BLaER1 (cell line): ENCODE data around the gene LCTL.

Source experiments
- H3K27ac ChIP-seq: shearing (Covaris generic); formaldehyde crosslinking; 2 replicates; pipeline ENCODE4 v1.8.1; 2022
- H3K27me3 ChIP-seq: shearing (Covaris generic); formaldehyde crosslinking; 2 replicates; pipeline ENCODE4 v1.8.1; 2022
- H3K36me3 ChIP-seq: shearing (Covaris generic); formaldehyde crosslinking; 2 replicates; pipeline ENCODE4 v1.8.1; 2022
- H3K4me1 ChIP-seq: shearing (Covaris generic); formaldehyde crosslinking; 2 replicates; pipeline ENCODE4 v1.8.1; 2022
- H3K4me2 ChIP-seq: shearing (Covaris generic); formaldehyde crosslinking; 2 replicates; pipeline ENCODE4 v1.8.1; 2022
- H3K4me3 ChIP-seq: shearing (Covaris generic); formaldehyde crosslinking; 2 replicates; pipeline ENCODE4 v1.8.1; 2022
- H3K9ac ChIP-seq: shearing (Covaris generic); formaldehyde crosslinking; 2 replicates; pipeline ENCODE4 v1.8.1; 2022
- H3K9me3 ChIP-seq: shearing (Covaris generic); formaldehyde crosslinking; 2 replicates; pipeline ENCODE4 v1.8.1; 2022
- H4K20me1 ChIP-seq: shearing (Covaris generic); formaldehyde crosslinking; 2 replicates; pipeline ENCODE4 v1.8.1; 2022
- Cebpa-rat ChIP-seq: shearing (Covaris generic); IDR thresholded peaks from 2 replicates; pipeline ENCODE4 v1.8.1; 2022

LCTL gene

DNA sequence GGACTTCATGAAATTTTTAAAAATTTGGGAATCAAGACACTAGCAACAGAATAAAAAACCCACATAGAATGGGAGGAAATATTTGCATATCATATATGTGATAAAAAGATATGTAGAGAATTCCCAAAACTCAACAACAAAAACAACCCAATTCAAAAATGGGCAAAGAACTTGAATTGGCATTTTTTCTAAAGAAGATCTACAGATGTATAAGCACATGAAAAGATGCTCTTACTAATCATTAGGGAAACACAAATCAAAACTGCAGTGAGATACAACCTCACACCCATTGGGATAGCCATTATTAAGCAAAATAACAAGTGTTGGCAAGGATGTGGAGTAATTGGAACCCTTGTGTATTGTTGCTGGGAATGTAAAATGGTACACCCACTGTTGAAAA, 10.1 kb downstream of the LCTL start:
- Histone ChIP-seq H3K27ac (no peak overlapping the region), H3K9ac (no peak overlapping the region), H3K4me2 (no peak overlapping the region), H3K27me3 (no peaks in the 10 kb centered on the region), H3K9me3 (peaks cover 11% of the 10 kb centered on the region), H4K20me1 (no peaks in the 10 kb centered on the region), H3K4me1 (no peaks in the 10 kb centered on the region), H3K36me3 (peaks cover 12% of the 10 kb centered on the region), H3K4me3 (no peak overlapping the region)
- TF ChIP-seq Cebpa-rat = no peak

GRCh38 chr15:66545255-66545654, 20.5 kb downstream of the LCTL start:
- Histone ChIP-seq H4K20me1 (no peaks in the 10 kb centered on the region), H3K9me3 (no peaks in the 10 kb centered on the region), H3K4me1 (no peaks in the 10 kb centered on the region), H3K4me3 (no peak overlapping the region), H3K36me3 (peaks cover 50% of the 10 kb centered on the region), H3K27ac (no peak overlapping the region), H3K9ac (no peak overlapping the region), H3K27me3 (no peaks in the 10 kb centered on the region), H3K4me2 (no peak overlapping the region)
- no peak for TF ChIP-seq Cebpa-rat

- no peak for TF ChIP-seq Cebpa-rat
- no peaks in the 10 kb centered on the region for H3K27me3 ChIP-seq
- H3K9ac ChIP-seq = no peak overlapping the region
- no peak overlapping the region for H3K4me2 ChIP-seq
- peaks cover 68% of the 10 kb centered on the region for H3K36me3 ChIP-seq
- no peaks in the 10 kb centered on the region for H3K9me3 ChIP-seq
- no peaks in the 10 kb centered on the region for H3K4me1 ChIP-seq
- no peak overlapping the region for H3K4me3 ChIP-seq
- H4K20me1 ChIP-seq = no peaks in the 10 kb centered on the region
- H3K27ac ChIP-seq = no peak overlapping the region
Observed at GRCh38 chr15:66542896-66543295, 22.9 kb downstream of the LCTL start.

GRCh38 chr15:66535056-66535455, 30.7 kb downstream of the LCTL start:
- Histone ChIP-seq H3K27ac (no peak overlapping the region), H4K20me1 (no peaks in the 10 kb centered on the region), H3K9me3 (no peaks in the 10 kb centered on the region), H3K4me2 (no peak overlapping the region), H3K4me1 (no peaks in the 10 kb centered on the region), H3K36me3 (peaks cover 74% of the 10 kb centered on the region), H3K27me3 (no peaks in the 10 kb centered on the region), H3K9ac (no peak overlapping the region), H3K4me3 (no peak overlapping the region)
- TF ChIP-seq Cebpa-rat = no peak

DNA sequence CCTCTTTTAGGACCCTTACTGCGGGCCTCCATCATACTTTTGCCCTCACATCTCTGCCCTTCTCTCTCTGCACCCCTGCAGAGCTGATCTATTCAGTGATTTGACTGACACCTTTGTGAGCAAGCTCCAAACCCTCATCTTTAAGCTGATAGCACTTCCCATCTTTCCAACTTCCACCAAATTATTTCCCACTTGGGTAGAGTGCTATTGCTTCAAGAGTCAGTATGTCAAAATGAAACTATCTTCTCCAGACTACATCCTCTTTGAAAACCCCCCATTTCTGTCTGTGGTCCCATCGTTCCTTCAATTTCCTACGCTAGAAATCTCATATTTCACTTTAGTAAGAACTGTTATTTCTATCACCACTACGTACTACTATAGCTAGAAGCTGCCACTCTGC, 41.0 kb downstream of the LCTL start:
- Histone ChIP-seq H3K27ac (no peak overlapping the region), H4K20me1 (no peaks in the 10 kb centered on the region), H3K4me1 (no peaks in the 10 kb centered on the region), H3K4me2 (no peak overlapping the region), H3K9me3 (no peaks in the 10 kb centered on the region), H3K36me3 (peaks cover 85% of the 10 kb centered on the region), H3K27me3 (no peaks in the 10 kb centered on the region), H3K4me3 (no peak overlapping the region), H3K9ac (no peak overlapping the region)
- no peak for TF ChIP-seq Cebpa-rat

GRCh38 chr15:66523926-66524325, 41.9 kb downstream of the LCTL start:
- peaks cover 88% of the 10 kb centered on the region for H3K36me3 ChIP-seq
- no peak overlapping the region for H3K9ac ChIP-seq
- no peak overlapping the region for H3K27ac ChIP-seq

DNA sequence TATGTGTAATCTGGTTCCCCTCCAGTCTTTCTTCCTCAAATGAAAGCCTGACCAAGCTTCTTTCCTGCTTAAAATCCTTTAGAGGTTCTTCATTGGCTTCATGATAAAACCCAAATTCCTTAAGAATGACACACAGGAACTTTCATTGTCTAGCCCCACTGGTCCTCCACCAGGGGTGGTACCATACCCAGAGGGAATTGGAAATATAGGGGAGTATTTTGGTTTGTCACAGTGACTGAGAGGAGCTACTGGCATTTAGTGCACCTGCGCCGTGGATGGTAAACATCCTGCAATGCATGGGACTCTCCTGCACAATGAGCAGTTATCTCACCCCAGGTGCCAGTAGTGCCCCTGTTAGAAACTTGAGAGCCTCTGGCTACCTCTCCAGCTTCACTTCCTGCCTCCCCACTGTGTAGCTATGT, 49.9 kb downstream of the LCTL start:
- no peaks in the 10 kb centered on the region for H3K27me3 ChIP-seq

More at GRCh38 chr15:66523926-66524325, 41.9 kb downstream of the LCTL start:
- Histone ChIP-seq H3K9me3 (no peaks in the 10 kb centered on the region), H4K20me1 (no peaks in the 10 kb centered on the region), H3K4me2 (no peak overlapping the region), H3K27me3 (no peaks in the 10 kb centered on the region), H3K4me1 (no peaks in the 10 kb centered on the region), H3K4me3 (no peak overlapping the region)
- TF ChIP-seq Cebpa-rat = no peak

GRCh38 chr15:66514586-66514985, 51.2 kb downstream of the LCTL start:
- Histone ChIP-seq H3K9me3 (no peaks in the 10 kb centered on the region), H3K27me3 (no peaks in the 10 kb centered on the region), H3K4me2 (no peak overlapping the region), H4K20me1 (no peaks in the 10 kb centered on the region), H3K36me3 (peaks cover 79% of the 10 kb centered on the region), H3K4me1 (no peaks in the 10 kb centered on the region), H3K9ac (no peak overlapping the region), H3K27ac (no peak overlapping the region), H3K4me3 (no peak overlapping the region)
- no peak for TF ChIP-seq Cebpa-rat

More for the DNA sequence above, 49.9 kb downstream of the LCTL start:
- no peak overlapping the region for H3K4me3 ChIP-seq
- H3K27ac ChIP-seq = no peak overlapping the region
- no peak for TF ChIP-seq Cebpa-rat
- no peak overlapping the region for H3K4me2 ChIP-seq
- H3K9ac ChIP-seq = no peak overlapping the region
- H3K9me3 ChIP-seq = no peaks in the 10 kb centered on the region
- no peaks in the 10 kb centered on the region for H3K4me1 ChIP-seq
- no peaks in the 10 kb centered on the region for H4K20me1 ChIP-seq
- peaks cover 82% of the 10 kb centered on the region for H3K36me3 ChIP-seq

GRCh38 chr15:66508293-66508883, 57.4 kb downstream of the LCTL start:
- no peaks in the 10 kb centered on the region for H3K27me3 ChIP-seq
- H3K4me1 ChIP-seq = peaks cover 17% of the 10 kb centered on the region
- H3K4me2 ChIP-seq = 0 out of 2 replicates have a peak overlapping the region, but pooled peaks have one; percentile 10
- peaks cover 37% of the 10 kb centered on the region for H3K36me3 ChIP-seq
- H3K9ac ChIP-seq = no peak overlapping the region
- H4K20me1 ChIP-seq = peaks cover 10% of the 10 kb centered on the region
- H3K4me3 ChIP-seq = no peak overlapping the region
- no peak for TF ChIP-seq Cebpa-rat
- H3K9me3 ChIP-seq = no peaks in the 10 kb centered on the region
- H3K27ac ChIP-seq = no peak overlapping the region

DNA sequence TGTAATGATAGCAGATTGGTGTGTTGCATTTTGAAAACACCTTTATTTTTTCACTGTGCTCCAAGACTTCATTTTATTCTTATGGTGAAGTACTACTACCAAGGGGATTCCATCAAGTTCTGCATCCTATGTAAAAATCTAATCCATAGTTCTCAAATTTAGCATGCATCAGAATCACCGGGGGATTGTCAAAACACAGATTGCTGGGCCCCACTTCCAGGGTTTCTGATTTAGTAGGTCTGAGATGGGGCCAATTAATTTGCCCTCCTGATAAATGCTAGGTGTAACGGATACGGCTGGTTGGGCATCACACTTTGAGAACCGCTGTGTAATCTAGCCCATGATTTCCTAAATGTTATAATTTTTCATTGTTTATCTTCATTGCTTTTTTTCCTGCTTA, 60.0 kb downstream of the LCTL start:
- no peak for TF ChIP-seq Cebpa-rat
- Histone ChIP-seq H3K36me3 (peaks cover 41% of the 10 kb centered on the region), H3K27ac (peak overlapping the region; percentile 95; the same call in 1 of the 2 replicates), H3K4me3 (peak overlapping the region; percentile 86), H3K9me3 (no peaks in the 10 kb centered on the region), H3K4me2 (peak overlapping the region; percentile 91), H3K4me1 (peaks cover 43% of the 10 kb centered on the region), H3K27me3 (no peaks in the 10 kb centered on the region), H3K9ac (peak overlapping the region; percentile 98), H4K20me1 (peaks cover 36% of the 10 kb centered on the region)

GRCh38 chr15:66505430-66505811, 60.4 kb downstream of the LCTL start:
- Histone ChIP-seq H3K4me1 (peaks cover 47% of the 10 kb centered on the region), H3K36me3 (peaks cover 41% of the 10 kb centered on the region), H3K9ac (peak overlapping the region; percentile 98), H4K20me1 (peaks cover 40% of the 10 kb centered on the region), H3K9me3 (no peaks in the 10 kb centered on the region), H3K27me3 (no peaks in the 10 kb centered on the region), H3K4me2 (peak overlapping the region; percentile 91), H3K27ac (peak overlapping the region; percentile 95), H3K4me3 (peak overlapping the region; percentile 86)
- TF ChIP-seq Cebpa-rat = no peak
